Fibroblast of villous mesenchyme (primary cell): ENCODE measurements around the gene GNG14. TPM values are rescaled to one million over a fixed set of nuclear protein-coding genes. Genes with fewer than 3 reads are reported as not detected.
A peak's percentile ranks its signal among the peaks of the same experiment; 100 is the strongest.

Experiments used
- DNase-seq: peaks from one replicate; pipeline ENCODE4 v3.0.0-alpha.2; 2010; ENCODE audit warnings: low read depth
- H3K4me3 ChIP-seq: 2 replicates; pipeline ENCODE4 v1.5.1; 2011; ENCODE audit warnings: low read depth, mild to moderate bottlenecking, low read length
- CTCF ChIP-seq: IDR thresholded peaks from 2 replicates; pipeline ENCODE4 v1.5.1; 2012; ENCODE audit warnings: low read depth, mild to moderate bottlenecking, low read length; ENCODE audit not compliant: insufficient read depth
- small RNA-seq: library from RNA; depleted of rRNA; stranded (forward); fragments of <200 nt; gene quantifications from one replicate; pipeline ENCODE3, GENCODE V24; 2012
- total RNA-seq: library from RNA; depleted of rRNA; stranded (reverse); fragments of >200 nt; gene quantifications from 2 replicates; pipeline ENCODE4 v1.2.3, GENCODE V29; 2012

Gene GNG14
- total RNA-seq, 1 donor = not detected

- DNase-seq = peak; percentile 61
- peak; percentile 41 for TF ChIP-seq CTCF
- peak overlapping the region; percentile 98 for H3K4me3 ChIP-seq
Observed at GRCh38 chr19:12733369-12734214, 45.8 kb downstream of the GNG14 start.

- H3K4me3 ChIP-seq = peak within 1 kb of the TSS; percentile 99
- DNase-seq = peak; percentile 100
- TF ChIP-seq CTCF = no peak
Observed at GRCh38 chr19:12736995-12737834, 49.4 kb downstream of the GNG14 start, which contains the start of gene GET3. Gene GET3 (plus strand): TSS chr19:12737497. CDS start chr19:12737506, 9 bp downstream.

- TF ChIP-seq CTCF = no peak
- DNase-seq = no peak
- peak overlapping the region; percentile 99 for H3K4me3 ChIP-seq
Observed at GRCh38 chr19:12737835-12738351, 50.1 kb downstream of the GNG14 start.

Small RNAs within 50 kb of the gene (small RNA-seq; reads per million reads assigned to genes)
- 17.0 reads per million, percentile 93 among the genes with 10 or more reads in this experiment for gene SNORD41

Other genes starting within 250 kb of the GNG14 start
- gene ZNF443, start 247.0 kb upstream of the GNG14 start, total RNA-seq = 1.3 and 3.5 TPM in 2 replicates
- 1.9 and 3.0 TPM in 2 replicates for gene ZNF709, start 203.2 kb upstream of the GNG14 start, total RNA-seq
- gene ZNF564, start 136.5 kb upstream of the GNG14 start, total RNA-seq = 6.0 and 6.4 TPM in 2 replicates
- gene ZNF490, start 77.2 kb upstream of the GNG14 start, total RNA-seq = 5.2 and 7.8 TPM in 2 replicates
- 17.4 and 20.3 TPM in 2 replicates for gene ZNF791, start 77.1 kb upstream of the GNG14 start, total RNA-seq
- gene MAN2B1, start 21.3 kb upstream of the GNG14 start, total RNA-seq = 22.9 and 25.8 TPM in 2 replicates
- 6.8 and 7.3 TPM in 2 replicates for gene WDR83, start 21.2 kb upstream of the GNG14 start, total RNA-seq
- gene DHPS, start 6.1 kb upstream of the GNG14 start, total RNA-seq = 45.7 and 50.1 TPM in 2 replicates
- 7.3 and 15.1 TPM in 2 replicates for gene FBXW9, start 8.6 kb downstream of the GNG14 start, total RNA-seq
- 36.7 and 53.1 TPM in 2 replicates for gene TNPO2, start 35.9 kb downstream of the GNG14 start, total RNA-seq
- gene TRIR, start 46.7 kb downstream of the GNG14 start, total RNA-seq = 127 and 153 TPM in 2 replicates
- 79.2 and 82.5 TPM in 2 replicates for gene GET3, start 49.5 kb downstream of the GNG14 start, total RNA-seq
- gene BEST2, start 63.8 kb downstream of the GNG14 start, total RNA-seq = not detected in 2 replicates
- 12.2 and 15.1 TPM in 2 replicates for gene HOOK2, start 87.6 kb downstream of the GNG14 start, total RNA-seq
- 88.1 and 107 TPM in 2 replicates for gene JUNB, start 103.5 kb downstream of the GNG14 start, total RNA-seq
- gene PRDX2, start 113.8 kb downstream of the GNG14 start, total RNA-seq = 222 and 230 TPM in 2 replicates
- not detected in 2 replicates for gene THSD8, start 114.1 kb downstream of the GNG14 start, total RNA-seq
- 20.0 and 22.9 TPM in 2 replicates for gene RNASEH2A, start 118.6 kb downstream of the GNG14 start, total RNA-seq
- not detected in 2 replicates for gene RTBDN, start 146.6 kb downstream of the GNG14 start, total RNA-seq
- under 0.01 TPM in 2 replicates for gene MAST1, start 150.5 kb downstream of the GNG14 start, total RNA-seq
- 14.7 and 18.7 TPM in 2 replicates for gene DNASE2, start 193.5 kb downstream of the GNG14 start, total RNA-seq
- gene KLF1, start 199.2 kb downstream of the GNG14 start, total RNA-seq = not detected in 2 replicates
- 17.3 and 19.6 TPM in 2 replicates for gene GCDH, start 203.2 kb downstream of the GNG14 start, total RNA-seq
- under 0.01 TPM in 2 replicates for gene SYCE2, start 231.3 kb downstream of the GNG14 start, total RNA-seq
- gene FARSA, start 245.7 kb downstream of the GNG14 start, total RNA-seq = 65.2 and 70.2 TPM in 2 replicates